NCI-H2029 (cell line): Measurements from ENCODE around the gene ARHGEF19.
"Not testable (repeated sequence)": the region's sequence is repeated elsewhere in the genome, so short reads cannot be mapped to it uniquely, and the experiment has no call there.

Experiments
- DNase-seq: peaks from one replicate; lab custom pipeline; 2025; lab: John Stamatoyannopoulos, UW

ARHGEF19 gene

GRCh38 chr1:16164213-16165072, 48.0 kb downstream of the ARHGEF19 start:
- DNase-seq, result peak; percentile 59

GRCh38 chr1:16163608-16164212, 48.7 kb downstream of the ARHGEF19 start:
- DNase-seq, result not testable (repeated sequence)

GRCh38 chr1:16162163-16162822, 50.2 kb downstream of the ARHGEF19 start:
- DNase-seq, result no peak

GRCh38 chr1:16161717-16162116, 50.7 kb downstream of the ARHGEF19 start:
- no peak for DNase-seq

- DNase-seq, result no peak
These were observed 53.2 kb downstream of the ARHGEF19 start for GRCh38 chr1:16158993-16159831.

GRCh38 chr1:16158025-16158424, 54.4 kb downstream of the ARHGEF19 start:
- DNase-seq, result no peak

GRCh38 chr1:16156848-16157495, 55.5 kb downstream of the ARHGEF19 start:
- no peak for DNase-seq

GRCh38 chr1:16155537-16156410, 56.7 kb downstream of the ARHGEF19 start, which contains the start of gene EPHA2:
Gene EPHA2, minus strand, starts transcription at chr1:16156069. Its CDS starts 137 bp downstream, at chr1:16155932.
- no peak for DNase-seq

- no peak for DNase-seq
These were observed 58.3 kb downstream of the ARHGEF19 start for GRCh38 chr1:16153999-16154673.

- DNase-seq, result no peak
These were observed 59.1 kb downstream of the ARHGEF19 start for GRCh38 chr1:16153096-16153998.

- no peak for DNase-seq
These were observed 59.9 kb downstream of the ARHGEF19 start for GRCh38 chr1:16152481-16153087.

GRCh38 chr1:16151995-16152384, 60.5 kb downstream of the ARHGEF19 start:
- DNase-seq, result no peak

GRCh38 chr1:16151196-16151994, 61.1 kb downstream of the ARHGEF19 start:
- DNase-seq, result peak; percentile 62

- DNase-seq, result no peak
These were observed 61.9 kb downstream of the ARHGEF19 start for GRCh38 chr1:16150508-16150907.

- DNase-seq, result no peak
These were observed 62.6 kb downstream of the ARHGEF19 start for GRCh38 chr1:16149702-16150488.

GRCh38 chr1:16149146-16149545, 63.3 kb downstream of the ARHGEF19 start:
- DNase-seq, result no peak
